Measurements from ENCODE around the gene TLR1.

GRCh38 chr4:38747629-38748028 lies 57.0 kb downstream of the TLR1 start:
- TF ChIP-seq POLR2A (IDR thresholded peaks at IDR 0.05) (no peak), EP300 (IDR thresholded peaks at IDR 0.05) (no peak), POLR2AphosphoS5 (IDR thresholded peaks at IDR 0.05) (no peak)
- TF ChIP-seq, protein P1, sequence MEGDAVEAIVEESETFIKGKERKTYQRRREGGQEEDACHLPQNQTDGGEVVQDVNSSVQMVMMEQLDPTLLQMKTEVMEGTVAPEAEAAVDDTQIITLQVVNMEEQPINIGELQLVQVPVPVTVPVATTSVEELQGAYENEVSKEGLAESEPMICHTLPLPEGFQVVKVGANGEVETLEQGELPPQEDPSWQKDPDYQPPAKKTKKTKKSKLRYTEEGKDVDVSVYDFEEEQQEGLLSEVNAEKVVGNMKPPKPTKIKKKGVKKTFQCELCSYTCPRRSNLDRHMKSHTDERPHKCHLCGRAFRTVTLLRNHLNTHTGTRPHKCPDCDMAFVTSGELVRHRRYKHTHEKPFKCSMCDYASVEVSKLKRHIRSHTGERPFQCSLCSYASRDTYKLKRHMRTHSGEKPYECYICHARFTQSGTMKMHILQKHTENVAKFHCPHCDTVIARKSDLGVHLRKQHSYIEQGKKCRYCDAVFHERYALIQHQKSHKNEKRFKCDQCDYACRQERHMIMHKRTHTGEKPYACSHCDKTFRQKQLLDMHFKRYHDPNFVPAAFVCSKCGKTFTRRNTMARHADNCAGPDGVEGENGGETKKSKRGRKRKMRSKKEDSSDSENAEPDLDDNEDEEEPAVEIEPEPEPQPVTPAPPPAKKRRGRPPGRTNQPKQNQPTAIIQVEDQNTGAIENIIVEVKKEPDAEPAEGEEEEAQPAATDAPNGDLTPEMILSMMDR (IDR thresholded peaks at IDR 0.05) = no peak

Measured in upper lobe of left lung (tissue), 4 donors.